Measurements from ENCODE around the gene RTL5.

RTL5 gene

DNA sequence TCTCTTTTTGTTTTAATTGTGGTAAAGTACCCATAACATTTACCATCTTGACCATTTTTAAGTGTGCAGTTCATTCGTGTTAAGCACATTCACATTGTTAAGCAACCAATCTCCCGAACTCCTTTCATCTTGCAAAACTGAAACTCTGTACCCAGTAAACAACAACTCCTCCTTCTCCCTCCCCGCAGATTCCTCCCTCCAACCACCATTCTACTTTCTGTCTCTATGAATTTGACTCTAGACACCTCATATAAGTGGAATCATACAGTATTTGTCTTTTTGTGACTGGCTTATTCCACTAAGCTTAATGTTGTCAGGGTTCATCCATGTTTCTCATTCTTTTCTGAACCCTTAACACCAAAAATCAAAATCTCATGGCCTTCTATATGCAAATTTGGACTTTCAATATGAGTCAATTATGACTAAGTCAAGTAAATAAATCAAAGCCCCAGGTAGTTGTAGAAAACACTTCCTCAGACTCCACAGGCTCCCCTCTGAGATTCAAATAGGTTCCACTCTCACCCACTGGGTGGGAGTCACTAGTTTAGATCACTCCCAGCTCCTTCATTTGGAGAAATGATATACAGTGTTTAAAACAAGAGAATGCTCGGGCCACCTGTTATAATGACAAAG lies 9.8 kb upstream of the RTL5 start:
- ChIA-PET POLR2A (ENCODE audit: low non-redundant PET) (no interaction called here), CTCF (no interaction called here)
- no peak overlapping the region for H3K27ac ChIP-seq
- TF ChIP-seq, protein P1, sequence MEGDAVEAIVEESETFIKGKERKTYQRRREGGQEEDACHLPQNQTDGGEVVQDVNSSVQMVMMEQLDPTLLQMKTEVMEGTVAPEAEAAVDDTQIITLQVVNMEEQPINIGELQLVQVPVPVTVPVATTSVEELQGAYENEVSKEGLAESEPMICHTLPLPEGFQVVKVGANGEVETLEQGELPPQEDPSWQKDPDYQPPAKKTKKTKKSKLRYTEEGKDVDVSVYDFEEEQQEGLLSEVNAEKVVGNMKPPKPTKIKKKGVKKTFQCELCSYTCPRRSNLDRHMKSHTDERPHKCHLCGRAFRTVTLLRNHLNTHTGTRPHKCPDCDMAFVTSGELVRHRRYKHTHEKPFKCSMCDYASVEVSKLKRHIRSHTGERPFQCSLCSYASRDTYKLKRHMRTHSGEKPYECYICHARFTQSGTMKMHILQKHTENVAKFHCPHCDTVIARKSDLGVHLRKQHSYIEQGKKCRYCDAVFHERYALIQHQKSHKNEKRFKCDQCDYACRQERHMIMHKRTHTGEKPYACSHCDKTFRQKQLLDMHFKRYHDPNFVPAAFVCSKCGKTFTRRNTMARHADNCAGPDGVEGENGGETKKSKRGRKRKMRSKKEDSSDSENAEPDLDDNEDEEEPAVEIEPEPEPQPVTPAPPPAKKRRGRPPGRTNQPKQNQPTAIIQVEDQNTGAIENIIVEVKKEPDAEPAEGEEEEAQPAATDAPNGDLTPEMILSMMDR (conservative IDR thresholded peaks at IDR 0.05; ENCODE audit: low read depth), result no peak
- no peak for DNase-seq (ENCODE audit: low spot score)

DNA sequence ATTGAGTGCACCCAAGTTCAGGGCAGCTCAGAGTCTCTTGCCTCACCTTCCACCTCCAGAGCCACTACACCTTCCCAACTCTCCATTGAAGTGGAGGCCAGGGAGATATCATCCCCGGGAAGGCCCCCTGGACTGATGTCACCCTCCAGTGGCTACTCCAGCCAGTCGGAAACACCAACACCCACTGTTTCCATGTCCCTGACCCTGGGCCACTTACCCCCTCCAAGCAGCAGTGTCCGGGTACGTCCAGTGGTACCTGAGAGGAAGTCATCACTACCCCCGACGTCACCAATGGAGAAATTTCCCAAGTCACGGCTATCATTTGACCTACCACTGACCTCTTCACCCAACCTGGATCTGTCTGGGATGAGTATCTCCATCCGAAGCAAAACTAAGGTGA lies 7.8 kb upstream of the RTL5 start:
- CTCF ChIA-PET, result no interaction called here
- POLR2A ChIA-PET (ENCODE audit: low non-redundant PET), result no interaction called here
- H3K27ac ChIP-seq, result no peak overlapping the region
- no peak for DNase-seq (ENCODE audit: low spot score)
- TF ChIP-seq, protein P1 (conservative IDR thresholded peaks at IDR 0.05; ENCODE audit: low read depth), result no peak

DNA sequence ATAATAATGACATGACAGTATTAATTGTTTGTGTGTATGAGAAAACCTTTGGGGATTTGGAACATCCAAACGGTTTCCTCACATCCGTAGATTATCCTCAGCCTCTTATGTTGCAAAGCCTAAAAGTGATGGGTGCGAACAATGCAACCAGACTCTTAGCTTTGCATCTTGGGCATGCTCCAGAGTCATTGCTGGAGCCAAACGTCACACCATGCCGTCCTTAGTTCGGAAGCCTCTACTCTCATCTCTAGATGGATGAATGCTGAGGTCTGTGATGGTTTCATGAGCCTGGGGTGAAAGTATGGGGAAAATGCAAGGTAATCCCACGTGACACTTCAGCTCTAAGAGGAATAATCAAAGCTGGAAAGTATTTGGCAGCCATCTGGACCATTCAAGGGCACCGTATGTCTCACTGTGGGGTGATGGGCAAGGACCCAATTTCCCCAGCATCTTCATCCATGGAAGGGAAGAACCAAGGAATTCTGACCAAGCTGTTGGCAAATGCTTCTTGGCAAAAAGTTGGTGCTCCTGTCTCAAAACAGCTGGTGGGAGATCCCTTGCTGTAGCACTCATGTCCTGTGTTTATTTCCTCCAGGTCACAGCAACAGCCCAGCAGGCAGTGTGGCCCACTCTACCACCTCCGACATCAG lies 6.3 kb upstream of the RTL5 start:
- H3K27ac ChIP-seq, result no peak overlapping the region
- ChIA-PET CTCF (no interaction called here), POLR2A (ENCODE audit: low non-redundant PET) (no interaction called here)
- DNase-seq (ENCODE audit: low spot score), result no peak
- TF ChIP-seq, protein P1 (conservative IDR thresholded peaks at IDR 0.05; ENCODE audit: low read depth), result no peak

DNA sequence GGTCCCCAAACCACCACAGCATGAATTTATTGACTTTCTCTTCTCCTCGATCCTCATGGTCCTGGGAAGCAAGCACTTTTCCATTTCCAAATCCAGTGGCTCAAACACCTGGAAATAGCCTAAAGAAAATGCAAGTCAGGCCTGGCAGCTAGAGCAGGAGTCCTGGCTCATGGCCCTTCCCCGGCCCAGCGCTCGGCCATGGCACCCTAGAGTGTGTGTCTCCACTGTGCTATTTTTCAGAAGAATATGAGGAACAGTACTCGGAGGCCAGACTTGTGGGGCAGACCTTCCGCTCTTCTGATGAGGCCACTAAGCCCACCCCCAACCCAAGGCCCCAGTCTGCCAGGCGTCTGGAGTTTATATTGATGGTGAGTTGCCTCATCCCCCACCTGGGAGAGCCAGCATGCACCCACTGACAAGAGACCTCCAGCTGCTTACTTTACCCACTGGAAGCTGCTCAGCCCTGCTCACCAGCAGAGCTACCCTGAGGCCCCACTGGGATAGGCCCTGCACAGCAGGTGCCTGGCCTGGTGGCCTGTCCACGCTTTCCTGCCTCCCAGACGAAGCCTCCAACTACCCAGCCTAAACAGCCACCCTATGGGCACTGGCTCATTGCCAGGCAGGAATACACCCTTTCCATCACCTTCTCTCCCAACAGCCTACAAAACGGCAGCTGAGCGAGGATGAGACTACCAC lies 2.3 kb upstream of the RTL5 start:
- CTCF ChIA-PET, result no interaction called here
- POLR2A ChIA-PET (ENCODE audit: low non-redundant PET), result no interaction called here

DNA sequence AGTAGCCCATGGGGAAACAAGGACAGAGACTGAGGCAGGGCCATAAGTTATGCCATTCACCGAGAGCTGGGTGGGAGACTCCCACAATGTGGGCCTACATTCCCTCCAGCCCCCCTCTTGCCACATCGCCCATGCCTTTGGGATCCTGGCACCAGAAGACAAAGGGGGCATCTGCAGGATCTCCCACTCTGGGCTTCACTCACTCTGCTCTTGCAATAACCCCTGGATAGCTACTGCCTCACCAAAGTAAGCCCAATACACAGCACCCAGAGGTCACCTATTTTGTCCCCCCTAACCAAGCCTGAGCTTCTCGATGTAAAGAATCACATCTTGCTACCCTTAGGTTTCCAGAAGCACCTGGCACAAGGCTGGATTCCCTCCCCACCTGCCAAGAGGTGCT lies 741 bp upstream of the RTL5 start:
- POLR2A ChIA-PET (ENCODE audit: low non-redundant PET), result no interaction called here
- TF ChIP-seq, protein P1 (conservative IDR thresholded peaks at IDR 0.05; ENCODE audit: low read depth), result no peak
- CTCF ChIA-PET, result interaction anchor here (0.6 kb wide), 1 partner anchor 584 kb away, joined by 3 read pairs; no protein-coding TSS in a partner anchor
- no peak overlapping the region for H3K27ac ChIP-seq
- no peak for DNase-seq (ENCODE audit: low spot score)

More for the DNA sequence above, 2.3 kb upstream of the RTL5 start:
- TF ChIP-seq, protein P1 (conservative IDR thresholded peaks at IDR 0.05; ENCODE audit: low read depth), result no peak
- H3K27ac ChIP-seq, result no peak overlapping the region
- DNase-seq (ENCODE audit: low spot score), result no peak

DNA sequence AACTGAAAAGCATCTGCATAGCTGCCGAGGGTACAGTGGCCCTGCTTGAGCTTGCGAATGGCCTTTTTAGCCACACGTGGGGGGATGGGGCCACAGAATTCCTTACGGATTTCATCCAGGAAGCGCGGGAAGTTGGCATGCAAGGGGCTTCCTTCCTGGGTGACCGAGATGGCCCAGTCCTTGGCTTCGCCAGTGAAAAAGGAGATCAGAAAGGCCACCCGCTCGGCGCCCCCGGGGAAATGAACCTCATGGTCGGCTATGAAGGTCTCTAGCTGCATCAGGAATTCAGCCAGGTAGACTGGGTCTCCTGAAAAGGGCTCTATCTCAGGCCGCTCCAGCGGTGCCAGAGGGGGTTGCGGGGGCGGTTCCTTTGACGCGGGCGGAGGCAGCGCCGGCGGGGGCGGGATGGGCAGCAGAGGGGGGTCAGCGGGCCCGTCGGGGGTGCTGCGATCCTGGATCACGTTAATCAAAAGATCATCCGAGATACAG lies 909 bp downstream of the RTL5 start:
- ChIA-PET POLR2A (ENCODE audit: low non-redundant PET) (no interaction called here), CTCF (interaction anchor here (1.4 kb wide), 1 partner anchor 112 kb away, joined by 4 read pairs; no protein-coding TSS in a partner anchor)
- TF ChIP-seq, protein P1 (conservative IDR thresholded peaks at IDR 0.05; ENCODE audit: low read depth), result no peak
- no peak overlapping the region for H3K27ac ChIP-seq
- no peak for DNase-seq (ENCODE audit: low spot score)
